Endothelial cell of umbilical vein (primary cell): ENCODE results near the gene LIAS. TPM values are rescaled to one million over a fixed set of nuclear protein-coding genes. Genes with fewer than 3 reads are reported as not detected.

Experiments
- BruUV-seq: library from RNA; stranded (reverse); fragments of 400-500 nt; replicated peaks from 2 replicates; lab custom pipeline; 2021; lab: Mats Ljungman, UMichigan
- CTCF ChIA-PET: fragments of 300-600, 350-600 bp; sonication (Branson Sonifier 250); formaldehyde crosslinking; loops from one replicate; lab custom pipeline; 2021; ENCODE audit warnings: antibody characterized with exemption, inconsistent platforms; lab: Charles Lee
- POLR2A ChIA-PET: fragments of 300-600, 350-600 bp; sonication (Branson Sonifier 250); formaldehyde crosslinking; loops from one replicate; lab custom pipeline; 2021; ENCODE audit warnings: antibody characterized with exemption, inconsistent platforms; lab: Charles Lee
- DNase-seq: peaks from one replicate; pipeline ENCODE4 v3.0.0-alpha.2; 2011; ENCODE audit warnings: low read depth, low spot score
- FAIRE-seq: peaks from 2 replicates; lab custom pipeline; 2011; peaks lifted over from hg19 to GRCh38; lab: Jason Lieb, UNC
- H2AFZ ChIP-seq: 2 replicates; pipeline ENCODE4 v1.6.0; 2012; ENCODE audit warnings: low read depth, low read length, control low read depth, inconsistent platforms
- H3K27ac ChIP-seq: 2 replicates; pipeline ENCODE4 v1.5.1; 2011; ENCODE audit warnings: low read depth, mild to moderate bottlenecking, control low read depth, low read length, moderate library complexity; ENCODE audit not compliant: insufficient read depth
- H3K27me3 ChIP-seq, 2 experiments: 2 replicates each; pipeline versions ENCODE4 v1.6.0 to v1.6.1; 2011; ENCODE audit warnings: low read length in 2 of 2, mixed read lengths in 1 of 2; ENCODE audit not compliant: control insufficient read depth in 2 of 2, insufficient read depth in 2 of 2
- H3K36me3 ChIP-seq, 2 experiments: 2 replicates in 1 of 2; 3 replicates in 1 of 2; pipeline ENCODE4 v1.5.1; 2011; ENCODE audit warnings: low read length in 2 of 2, mild to moderate bottlenecking in 1 of 2, moderate library complexity in 1 of 2; ENCODE audit not compliant: control insufficient read depth in 2 of 2, insufficient read depth in 2 of 2; ENCODE audit errors: extremely low read depth in 1 of 2
- H3K4me1 ChIP-seq: 3 replicates; pipeline ENCODE4 v1.5.1; 2011; ENCODE audit warnings: mild to moderate bottlenecking, low read length; ENCODE audit not compliant: control insufficient read depth, insufficient read depth; ENCODE audit errors: extremely low read depth
- H3K4me2 ChIP-seq: 2 replicates; pipeline ENCODE4 v1.6.1; 2011; ENCODE audit warnings: low read length, control low read depth, mixed read lengths; ENCODE audit not compliant: insufficient read depth
- H3K4me3 ChIP-seq, 3 experiments: fragments of 200-600 bp in 1 of 3; sonication (generic), shearing (Covaris generic) in 1 of 3; replicated peaks in 1 of 3; 2 replicates each; pipeline ENCODE4 v1.5.1; 2011 to 2016; ENCODE audit warnings: control low read depth in 3 of 3, low read length in 3 of 3, mild to moderate bottlenecking in 2 of 3, inconsistent platforms in 1 of 3, low read depth in 1 of 3, moderate library complexity in 1 of 3; ENCODE audit not compliant: insufficient read depth in 1 of 3
- H3K79me2 ChIP-seq: 2 replicates; pipeline ENCODE4 v1.6.0; 2012; ENCODE audit warnings: low read length, inconsistent platforms; ENCODE audit not compliant: control insufficient read depth, insufficient read depth
- H3K9ac ChIP-seq: replicated peaks from 2 replicates; pipeline ENCODE3; 2011; ENCODE audit warnings: low read length, control low read depth; ENCODE audit not compliant: insufficient read depth; ENCODE audit errors: extremely low read depth
- H3K9me1 ChIP-seq: replicated peaks from 3 replicates; pipeline ENCODE4 v1.6.0; 2011; ENCODE audit warnings: mild to moderate bottlenecking, low read length; ENCODE audit not compliant: control insufficient read depth, insufficient read depth; ENCODE audit errors: extremely low read depth
- H3K9me3 ChIP-seq: replicated peaks from 2 replicates; pipeline ENCODE4 v1.5.1; 2012; ENCODE audit warnings: low read length, inconsistent platforms; ENCODE audit not compliant: control insufficient read depth, insufficient read depth
- H4K20me1 ChIP-seq: replicated peaks from 2 replicates; pipeline ENCODE3; 2011; ENCODE audit warnings: mild to moderate bottlenecking, low read length; ENCODE audit not compliant: control insufficient read depth, insufficient read depth; ENCODE audit errors: extremely low read depth
- CTCF ChIP-seq, 2 donors: IDR thresholded peaks; 1 replicate in 1 of 2; 2 replicates in 1 of 2; pipeline ENCODE4 v1.5.1; 2011; ENCODE audit warnings: low read length in 2 of 2, mild to moderate bottlenecking in 2 of 2, moderate library complexity in 2 of 2, control low read depth in 1 of 2, inconsistent platforms in 1 of 2, low read depth in 1 of 2; ENCODE audit not compliant: insufficient read depth in 1 of 2; ENCODE audit errors: extremely low read depth in 1 of 2
- EZH2 ChIP-seq: IDR thresholded peaks from 2 replicates; pipeline ENCODE4 v1.6.1; 2012; ENCODE audit warnings: borderline replicate concordance, low read depth, mild to moderate bottlenecking, moderate library complexity, low read length, inconsistent platforms; ENCODE audit not compliant: severe bottlenecking
- FOS ChIP-seq: IDR thresholded peaks from 2 replicates; pipeline ENCODE4 v1.6.1; 2011; ENCODE audit warnings: mild to moderate bottlenecking, low read length, moderate library complexity, borderline replicate concordance; ENCODE audit not compliant: insufficient read depth
- MYC ChIP-seq: IDR thresholded peaks from one replicate; pipeline ENCODE4 v1.6.1; 2011; ENCODE audit warnings: mild to moderate bottlenecking, low read depth, low read length
- POLR2AphosphoS5 ChIP-seq: IDR thresholded peaks from 2 replicates; pipeline ENCODE4 v1.6.1; 2012; ENCODE audit warnings: low read depth, mild to moderate bottlenecking, control low read depth, low read length, moderate library complexity; ENCODE audit not compliant: insufficient read depth
- dilution Hi-C: fragments of 300-500 bp; cut with MboI; formaldehyde crosslinking; loops from one replicate; pipeline ENCODE4 v1.15.0; 2019; ENCODE audit warnings: low sequenced_read_pairs; ENCODE audit not compliant: extremely low pct_ligation_motif_present
- intact Hi-C: fragments of 100-400 bp; cut with micrococcal nuclease; formaldehyde crosslinking; loops from one replicate; pipeline ENCODE4 v1.10.0; 2022
- polyA plus RNA-seq, 4 experiments: library from polyadenylated mRNA; depleted of rRNA in 3 of 4; stranded (reverse) in 3 of 4; unstranded in 1 of 4; fragments of >200 nt; gene quantifications; 2 replicates each; pipeline versions ENCODE4 v1.2.1 to v1.2.3, GENCODE V29; 2011 to 2012; ENCODE audit warnings: missing spikeins in 1 of 4
- total RNA-seq: library from RNA; stranded (reverse); gene quantifications from 2 replicates; pipeline ENCODE4 v1.2.3, GENCODE V29; 2021

Gene LIAS
- total and polyA plus RNA-seq, 2 donors (not counting 3 experiments of a cell fraction or from before 2014, with no cell fraction given) = 5.5 to 11.3 TPM

GRCh38 chr4:39469429-39470077 lies 10.7 kb downstream of the LIAS start:
- no TSS peak for BruUV-seq
- peak overlapping the region; percentile 51 for H2AFZ ChIP-seq

More at GRCh38 chr4:39469429-39470077, 10.7 kb downstream of the LIAS start:
- intact Hi-C loops (loop anchor here (1.0 to 2.0 kb wide), 5 partner anchors 168 to 588 kb away; partner anchors contain the start of gene UBE2K), dilution Hi-C loops (no loop called here)
- H3K27ac ChIP-seq = peak overlapping the region; percentile 26
- DNase-seq = peak; percentile 92
- no peaks in the 10 kb centered on the region for H3K9me3 ChIP-seq
- H3K9me1 ChIP-seq = no peaks in the 10 kb centered on the region
- ChIA-PET CTCF (interaction anchor here (0.6 to 3.3 kb wide), 60 partner anchors 9 to 855 kb away, joined by 3 to 97 read pairs (median 4); partner anchors contain the start of genes N4BP2, RPL9, SMIM14 and TLR10), POLR2A (interaction anchor here (0.5 to 0.9 kb wide), 3 partner anchors 14 to 204 kb away, joined by 3 to 8 read pairs (median 7); no protein-coding TSS in a partner anchor)
- no peak overlapping the region for H3K4me2 ChIP-seq
- no peaks in the 10 kb centered on the region for H3K79me2 ChIP-seq
- H3K4me3 ChIP-seq = no peak overlapping the region
- FAIRE-seq = peak; percentile 97
- H3K36me3 ChIP-seq = no peaks in the 10 kb centered on the region
- peak overlapping the region; percentile 4 for H3K9ac ChIP-seq
- H3K27me3 ChIP-seq = no peaks in the 10 kb centered on the region
- TF ChIP-seq FOS (no peak), CTCF (IDR thresholded peaks at IDR 0.05; ENCODE audit: extremely low read depth in 1 of 2, insufficient read depth in 1 of 2, low read depth in 1 of 2, low read length in 2 of 2) (peak; percentile 77 to 84), EZH2 (no peak), MYC (no peak), POLR2AphosphoS5 (no peak)
- peaks cover 3% of the 10 kb centered on the region for H3K4me1 ChIP-seq
- H4K20me1 ChIP-seq = no peaks in the 10 kb centered on the region
